A549 (cell line): Measurements from ENCODE around the gene NFIX. TPM values are rescaled to one million over a fixed set of nuclear protein-coding genes. Genes with fewer than 3 reads are reported as not detected.

Experiments
- ATAC-seq, 2 experiments: fragments of 200-7000 bp in 1 of 2; fragments of >200 bp in 1 of 2; cut with Nextera tagmentation in 1 of 2; cut with Tn5 transposase in 1 of 2; 3 replicates each; pipeline versions ENCODE4 v1.8.0 to v1.9.1; 2018 to 2020; ENCODE audit warnings: mild to moderate bottlenecking in 1 of 2, moderate library complexity in 1 of 2
- CTCF ChIA-PET: fragments of 300-600 bp; sonication (Branson Sonifier 250); formaldehyde crosslinking; extraction: SDS; loops from one replicate; lab custom pipeline; 2021; ENCODE audit warnings: antibody characterized with exemption, inconsistent platforms; lab: Yijun Ruan, JAX
- POLR2A ChIA-PET: fragments of 350-600 bp; formaldehyde crosslinking; extraction: SDS; loops from one replicate; lab custom pipeline; 2021; ENCODE audit warnings: antibody characterized with exemption, inconsistent platforms; lab: Yijun Ruan, JAX
- DNase-seq, 2 experiments: peaks; one replicate each; pipeline versions ENCODE4 v3.0.0 to v3.0.0-alpha.2; 2011 to 2016; ENCODE audit warnings: low read depth in 1 of 2, low spot score in 1 of 2
- FAIRE-seq: peaks from 2 replicates; lab custom pipeline; 2011; peaks lifted over from hg19 to GRCh38; lab: Jason Lieb, UNC
- H3K27ac ChIP-seq, 2 experiments: fragments of >200 bp; sonication (Bioruptor Twin); formaldehyde crosslinking; 3 replicates each; pipeline ENCODE4 v1.5.1; 2016 to 2017
- H3K4me1 ChIP-seq: fragments of >200 bp; sonication (Bioruptor Twin); formaldehyde crosslinking; 3 replicates; pipeline ENCODE4 v1.6.1; 2016
- H3K4me2 ChIP-seq: fragments of >200 bp; sonication (Bioruptor Twin); formaldehyde crosslinking; 3 replicates; pipeline ENCODE4 v1.6.1; 2016
- H3K4me3 ChIP-seq: fragments of >200 bp; sonication (Bioruptor Twin); formaldehyde crosslinking; 3 replicates; pipeline ENCODE4 v1.5.1; 2016
- H3K9me3 ChIP-seq: fragments of >200 bp; sonication (Bioruptor Twin); formaldehyde crosslinking; 3 replicates; pipeline ENCODE4 v1.6.1; 2016
- BHLHE40 ChIP-seq: IDR thresholded peaks from 2 replicates; pipeline ENCODE4 v1.6.1; 2012; ENCODE audit warnings: low read depth, low read length, inconsistent platforms
- CBX8 ChIP-seq: fragments of 200-600 bp; sonication (generic); IDR thresholded peaks from 2 replicates; pipeline ENCODE4 v1.6.1; 2016
- CEBPB ChIP-seq, 2 experiments: fragments of >200 bp in 1 of 2; sonication (Bioruptor Twin) in 1 of 2; formaldehyde crosslinking in 1 of 2; IDR thresholded peaks; 2 replicates each; pipeline ENCODE4 v1.6.1; 2012 to 2016
- CHD2 ChIP-seq: fragments of 150-350 bp; IDR thresholded peaks from 2 replicates; pipeline ENCODE4 v1.6.1; 2014; ENCODE audit warnings: low read length; ENCODE audit not compliant: partially characterized antibody
- CTCF ChIP-seq: fragments of >200 bp; sonication (Bioruptor Twin); formaldehyde crosslinking; IDR thresholded peaks from 3 replicates; pipeline ENCODE4 v1.5.1; 2016
- EHF ChIP-seq: fragments of 250-450 bp; sonication (Bioruptor Pico); IDR thresholded peaks from 2 replicates; pipeline ENCODE4 v1.5.0; 2020; ENCODE audit warnings: mild to moderate bottlenecking
- FOSB ChIP-seq: fragments of 250-450 bp; sonication (Bioruptor Pico); IDR thresholded peaks from 2 replicates; pipeline ENCODE4 v1.5.0; 2020; ENCODE audit warnings: mild to moderate bottlenecking, moderate library complexity
- HOXB13 ChIP-seq: fragments of 250-450 bp; sonication (Bioruptor Pico); IDR thresholded peaks from 2 replicates; pipeline ENCODE4 v1.5.0; 2020; ENCODE audit warnings: low read depth, mild to moderate bottlenecking, moderate library complexity
- HOXB5 ChIP-seq: fragments of 250-450 bp; sonication (Bioruptor Pico); IDR thresholded peaks from 2 replicates; pipeline ENCODE4 v1.5.0; 2020; ENCODE audit warnings: mild to moderate bottlenecking, moderate library complexity
- MAFK ChIP-seq: fragments of 450-650 bp; IDR thresholded peaks from 2 replicates; pipeline ENCODE4 v1.6.1; 2014; ENCODE audit not compliant: partially characterized antibody
- MAZ ChIP-seq: fragments of 150-350 bp; IDR thresholded peaks from 2 replicates; pipeline ENCODE4 v1.6.1; 2014; ENCODE audit warnings: antibody characterized with exemption, low read depth, low read length, borderline replicate concordance
- MYC ChIP-seq: IDR thresholded peaks from 2 replicates; pipeline ENCODE4 v1.6.1; 2012; ENCODE audit warnings: mild to moderate bottlenecking, inconsistent platforms, low read length, improper control_type of control experiment, borderline replicate concordance
- NFE2L2 ChIP-seq: fragments of 150-350 bp; conservative IDR thresholded peaks from 2 replicates; pipeline ENCODE4 v1.6.1; 2014; ENCODE audit warnings: low read length
- NPAS2 ChIP-seq: fragments of 250-450 bp; sonication (Bioruptor Pico); IDR thresholded peaks from 2 replicates; pipeline ENCODE4 v1.8.0; 2022; ENCODE audit warnings: mild to moderate bottlenecking, moderate library complexity, borderline replicate concordance
- NR3C1 ChIP-seq: fragments of >200 bp; sonication (Bioruptor Twin); formaldehyde crosslinking; IDR thresholded peaks from 3 replicates; pipeline ENCODE4 v1.6.1; 2017
- PHF8 ChIP-seq: fragments of 200-600 bp; sonication (generic); IDR thresholded peaks from 2 replicates; pipeline ENCODE4 v1.6.1; 2016; ENCODE audit warnings: low read depth, mild to moderate bottlenecking, antibody characterized with exemption, moderate library complexity, borderline replicate concordance
- RAD21 ChIP-seq, 2 experiments: fragments of >200 bp in 1 of 2; sonication (Bioruptor Twin) in 1 of 2; formaldehyde crosslinking in 1 of 2; IDR thresholded peaks in 1 of 2; conservative IDR thresholded peaks in 1 of 2; 2 replicates in 1 of 2; 3 replicates in 1 of 2; pipeline ENCODE4 v1.6.1; 2012 to 2018; ENCODE audit warnings: inconsistent platforms in 1 of 2
- RCOR1 ChIP-seq: fragments of 150-350 bp; IDR thresholded peaks from 2 replicates; pipeline ENCODE4 v1.6.1; 2014; ENCODE audit warnings: antibody characterized with exemption, low read length, low read depth
- RFX5 ChIP-seq: fragments of 450-650 bp; IDR thresholded peaks from 2 replicates; pipeline ENCODE4 v1.7.1; 2014; ENCODE audit warnings: antibody characterized with exemption, mild to moderate bottlenecking, moderate library complexity
- TFCP2L1 ChIP-seq: fragments of 250-450 bp; sonication (Bioruptor Pico); IDR thresholded peaks from 2 replicates; pipeline ENCODE4 v1.5.0; 2021; ENCODE audit warnings: mild to moderate bottlenecking
- USF2 ChIP-seq: fragments of 450-650 bp; IDR thresholded peaks from 2 replicates; pipeline ENCODE4 v1.6.1; 2014; ENCODE audit warnings: antibody characterized with exemption
- ZNF302 ChIP-seq: fragments of 250-450 bp; sonication (Bioruptor Pico); IDR thresholded peaks from 2 replicates; pipeline ENCODE4 v1.9.0; 2021; ENCODE audit warnings: inconsistent platforms, mild to moderate bottlenecking, moderate library complexity
- WGBS: methylation state at CpG from one replicate; pipeline ENCODE4 v1.1.6; 2017; ENCODE audit errors: missing lambda C conversion rate; 5-methylcytosine and 5-hydroxymethylcytosine counted together
- polyA plus RNA-seq, 4 experiments: library from polyadenylated mRNA; depleted of rRNA in 3 of 4; stranded (reverse); fragments of >200 nt; fragmentation: RNase III in 1 of 4; extraction: RNeasy Plus Mini Kit Qiagen cat#74134 plus additional on column Dnase treatment in 1 of 4; gene quantifications; 2 replicates in 3 of 4; 3 replicates in 1 of 4; pipeline ENCODE4 v1.2.3, GENCODE V29; 2011 to 2017

NFIX gene
- polyA plus RNA-seq, 2 of the 4 experiments (the other 2 are of a cell fraction) = 0.52 to 3.0 TPM

- ChIA-PET CTCF (interaction anchor here (0.6 to 1.5 kb wide), 5 partner anchors 8 to 158 kb away, joined by 3 to 5 read pairs (median 4); no protein-coding TSS in a partner anchor), POLR2A (no interaction called here)
- no peak for ATAC-seq
- no peak for DNase-seq
- Histone ChIP-seq H3K27ac (no peak overlapping the region), H3K4me3 (no peak overlapping the region), H3K4me1 (peaks cover 15% of the 10 kb centered on the region), H3K4me2 (no peak overlapping the region), H3K9me3 (no peaks in the 10 kb centered on the region)
- 100% methylated on average over 1 of the region's 60 CpGs for WGBS
- no peak for TF ChIP-seq RCOR1
- no peak for TF ChIP-seq FOSB (CRISPR knock-in tag)
- no peak for TF ChIP-seq ZNF302 (CRISPR knock-in tag)
- TF ChIP-seq CEBPB (IDR thresholded peaks at IDR 0.05) = no peak
- no peak for TF ChIP-seq NR3C1
- no peak for TF ChIP-seq RAD21 (conservative IDR thresholded peaks at IDR 0.05 in 1 of 2, IDR thresholded peaks at IDR 0.05 in 1 of 2)
- TF ChIP-seq NFE2L2 = no peak
- no peak for TF ChIP-seq HOXB13 (CRISPR knock-in tag)
- no peak for TF ChIP-seq CBX8
- TF ChIP-seq CTCF = no peak
- TF ChIP-seq MAFK = no peak
- FAIRE-seq = no peak
Measured at GRCh38 chr19:13135068-13136062, 140.1 kb downstream of the NFIX start.

DNA sequence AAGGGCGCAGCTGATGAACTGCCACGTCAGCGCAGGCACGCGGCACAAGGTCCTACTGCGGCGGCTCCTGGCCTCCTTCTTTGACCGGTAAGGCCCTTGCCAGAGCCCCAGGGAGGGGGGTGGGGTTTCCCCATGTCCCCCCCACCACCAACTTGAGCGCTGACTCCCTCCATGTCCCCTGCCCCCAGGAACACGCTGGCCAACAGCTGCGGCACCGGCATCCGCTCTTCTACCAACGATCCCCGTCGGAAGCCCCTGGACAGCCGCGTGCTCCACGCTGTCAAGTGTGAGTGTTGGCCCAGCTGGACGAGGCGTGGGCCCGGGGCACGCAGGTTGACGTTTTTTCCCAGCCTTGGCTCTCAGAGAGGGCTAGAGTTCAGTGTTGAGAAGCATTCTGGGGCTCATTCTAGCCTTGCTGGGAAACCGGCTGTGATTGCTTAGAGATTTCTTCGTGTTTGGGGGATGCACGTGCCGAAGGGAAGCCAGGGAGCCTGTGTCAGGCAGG lies 142.1 kb downstream of the NFIX start:
- 93% methylated on average over 18 of the region's 28 CpGs for WGBS
- Histone ChIP-seq H3K9me3 (no peaks in the 10 kb centered on the region), H3K4me1 (peaks cover 15% of the 10 kb centered on the region), H3K4me2 (no peak overlapping the region), H3K27ac (no peak overlapping the region), H3K4me3 (no peak overlapping the region)
- POLR2A ChIA-PET = no interaction called here
- ATAC-seq (no peak), DNase-seq (no peak), FAIRE-seq (no peak)
- TF ChIP-seq BHLHE40 (no peak), NPAS2 (CRISPR knock-in tag) (no peak), HOXB5 (CRISPR knock-in tag) (no peak), ZNF302 (CRISPR knock-in tag) (no peak), EHF (CRISPR knock-in tag) (no peak), MYC (no peak), NR3C1 (no peak), TFCP2L1 (CRISPR knock-in tag) (no peak), RCOR1 (no peak), NFE2L2 (no peak), USF2 (no peak), PHF8 (no peak), RFX5 (no peak), CBX8 (no peak), CHD2 (no peak), MAZ (no peak), CEBPB (IDR thresholded peaks at IDR 0.05) (no peak), RAD21 (conservative IDR thresholded peaks at IDR 0.05 in 1 of 2, IDR thresholded peaks at IDR 0.05 in 1 of 2) (no peak)
- CTCF ChIA-PET = interaction anchor here (1.3 to 1.5 kb wide), 2 partner anchors 10 to 33 kb away, joined by 3 to 5 read pairs; no protein-coding TSS in a partner anchor
